ES-I3 (cell line): ENCODE results near the gene DNAAF5.
A peak's percentile ranks its signal among the peaks of the same experiment; 100 is the strongest.

Source experiments
- H3K36me3 ChIP-seq: 2 replicates; pipeline ENCODE4 v1.6.1; 2013; ENCODE audit warnings: mild to moderate bottlenecking, low read length, control low read depth, moderate library complexity; ENCODE audit not compliant: insufficient read depth
- H3K4me1 ChIP-seq: 2 replicates; pipeline ENCODE4 v1.6.1; 2013; ENCODE audit warnings: mild to moderate bottlenecking, control low read depth, low read length; ENCODE audit not compliant: insufficient read depth
- H3K9ac ChIP-seq: 2 replicates; pipeline ENCODE4 v1.6.1; 2013; ENCODE audit warnings: low read depth, mild to moderate bottlenecking, low read length, moderate library complexity
- H3K9me3 ChIP-seq: 2 replicates; pipeline ENCODE4 v1.6.1; 2013; ENCODE audit warnings: mild to moderate bottlenecking, low read length, moderate library complexity; ENCODE audit not compliant: control insufficient read depth, insufficient read depth

The DNAAF5 gene

DNA sequence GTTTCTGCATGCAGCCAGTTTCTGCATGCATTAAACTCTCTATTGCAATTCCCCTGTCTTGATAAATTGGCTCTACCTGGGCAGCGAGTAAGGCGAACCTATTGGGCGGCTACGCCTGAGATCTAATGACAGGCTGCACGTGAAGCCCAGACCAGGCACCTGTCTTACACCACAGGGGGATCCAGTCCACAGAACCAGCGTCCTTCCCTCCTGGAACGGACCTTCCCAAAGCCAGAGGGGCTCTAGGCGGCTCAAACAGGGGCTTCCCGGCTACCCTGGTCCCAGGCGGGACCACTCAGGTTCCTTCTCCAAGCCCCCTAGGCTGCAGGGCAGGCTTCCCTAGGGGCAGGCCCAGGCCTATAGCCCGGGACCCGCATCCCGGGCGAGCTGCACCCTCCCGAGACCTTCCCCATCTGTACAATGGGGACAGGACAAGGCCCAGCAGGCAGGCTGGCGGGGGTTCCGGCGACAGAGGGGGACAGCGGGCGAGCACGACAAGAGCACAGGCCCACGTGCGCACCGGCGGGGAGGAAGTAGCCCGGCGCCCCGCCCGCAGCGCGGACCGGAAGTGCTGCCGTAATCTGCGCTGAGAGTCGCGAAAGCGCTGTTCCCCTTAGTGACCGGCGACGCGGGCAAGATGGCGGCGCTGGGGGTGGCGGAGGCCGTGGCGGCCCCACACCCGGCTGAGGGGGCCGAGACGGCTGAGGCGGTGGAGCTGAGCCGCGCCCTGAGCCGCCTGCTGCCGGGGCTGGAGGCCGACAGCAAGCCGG lies at the start of gene DNAAF5:
TSS of gene DNAAF5 (plus strand) at position 616 of the 770 bp plus-strand sequence. CDS start at position 638, 22 bp downstream.
- peak within 1 kb of the TSS; percentile 72 for H3K9ac ChIP-seq
- H3K4me1 ChIP-seq, result no peaks in the 10 kb centered on the region
- peaks cover 10% of the 10 kb centered on the region; the same call in 1 of the 2 replicates for H3K36me3 ChIP-seq
- H3K9me3 ChIP-seq, result peaks cover 4% of the 10 kb centered on the region

DNA sequence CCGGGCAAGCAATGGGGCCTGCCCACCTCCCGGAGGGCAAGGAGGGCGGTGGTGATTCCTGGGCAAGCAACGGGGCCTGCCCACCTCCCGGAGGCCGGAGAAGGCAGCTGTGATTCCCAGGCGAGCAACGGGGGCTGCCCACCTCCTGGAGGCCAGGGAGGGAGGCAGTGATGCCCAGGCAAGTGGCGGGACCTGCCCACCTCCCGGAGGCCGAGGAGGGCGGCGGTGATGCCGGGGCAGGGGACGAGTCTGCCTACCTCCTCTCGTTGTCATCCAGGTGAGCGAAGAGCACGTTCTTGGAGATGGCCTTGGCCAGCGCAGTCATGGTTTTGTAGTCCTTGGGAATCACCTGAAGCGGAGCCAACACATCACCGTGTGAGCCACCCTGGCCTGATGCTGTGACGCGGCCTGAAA lies 49.5 kb upstream of the DNAAF5 start:
- Histone ChIP-seq H3K9me3 (no peaks in the 10 kb centered on the region), H3K4me1 (no peaks in the 10 kb centered on the region), H3K36me3 (peaks cover 3% of the 10 kb centered on the region; the same call in 1 of the 2 replicates), H3K9ac (no peak overlapping the region)

DNA sequence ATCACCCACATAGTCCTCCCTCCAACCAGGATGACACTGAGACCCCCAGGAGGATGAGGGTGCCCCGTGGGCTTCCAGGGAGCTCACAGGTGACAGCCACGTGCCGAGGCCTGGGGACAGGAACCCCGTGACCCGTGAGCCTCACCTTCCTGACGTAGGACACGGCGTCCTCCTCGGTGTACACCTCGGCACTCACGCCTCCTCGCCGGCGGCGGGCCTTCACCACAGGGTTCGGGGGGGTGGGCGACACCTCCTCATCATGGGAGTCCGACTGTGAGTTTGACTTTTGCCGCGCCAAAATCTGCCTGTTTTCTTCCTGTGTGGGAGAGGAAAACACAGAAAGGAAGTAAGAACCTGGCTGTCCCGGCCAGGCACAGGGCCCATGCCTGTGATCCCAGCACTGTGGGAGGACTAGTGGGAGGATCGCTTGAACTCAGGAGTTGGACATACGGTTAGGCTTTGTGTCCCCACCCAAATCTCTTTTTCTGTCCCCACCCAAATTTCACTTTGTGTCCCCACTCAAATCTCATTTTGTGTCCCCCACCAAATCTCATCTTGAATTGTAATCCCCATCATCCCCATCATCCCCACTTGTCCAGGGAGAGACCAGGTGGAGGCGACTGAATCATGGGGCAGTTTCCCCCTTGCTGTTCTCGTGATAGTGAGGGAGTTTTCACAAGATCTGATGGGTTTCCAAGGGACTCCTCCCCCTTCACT lies 45.9 kb upstream of the DNAAF5 start:
- Histone ChIP-seq H3K4me1 (no peaks in the 10 kb centered on the region), H3K9me3 (peaks cover 3% of the 10 kb centered on the region), H3K36me3 (peaks cover 3% of the 10 kb centered on the region; the same call in 1 of the 2 replicates), H3K9ac (no peak overlapping the region)

DNA sequence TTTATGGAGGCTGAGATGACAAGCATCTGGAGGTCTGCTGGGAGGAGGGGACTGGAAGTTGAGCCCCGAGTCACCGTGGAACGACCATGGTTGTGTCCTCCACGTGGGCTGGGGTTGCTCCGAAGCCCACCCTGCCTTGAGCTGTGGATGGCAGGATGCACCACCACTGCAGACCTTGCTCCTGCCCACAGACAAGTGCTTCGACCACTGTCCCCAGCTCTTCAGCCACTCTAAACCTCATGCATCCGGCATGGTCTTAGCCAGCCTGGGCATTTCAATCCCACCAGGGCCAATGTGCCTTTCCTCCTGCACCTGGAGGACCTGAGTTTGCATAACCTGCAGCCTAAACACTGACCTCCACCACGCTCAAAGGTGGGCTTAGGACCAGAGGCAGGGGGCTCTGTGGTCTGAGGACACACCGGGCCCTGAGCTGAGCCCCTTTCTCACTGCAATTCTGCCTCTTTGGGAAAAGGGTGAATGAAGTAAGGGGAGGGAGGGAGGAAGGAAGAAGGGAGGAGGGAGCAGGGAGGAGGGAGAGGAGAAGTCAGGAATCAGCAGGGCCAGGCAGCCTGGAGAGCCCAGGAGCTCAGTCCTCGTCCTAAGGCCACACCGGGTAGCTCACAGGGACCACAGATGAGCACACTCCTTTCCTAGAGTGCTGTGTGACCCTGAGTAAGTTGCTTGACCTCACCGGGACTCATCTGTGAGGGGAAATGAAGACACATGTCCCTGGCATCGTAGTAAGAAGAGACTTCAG lies 44.8 kb upstream of the DNAAF5 start:
- H3K9ac ChIP-seq, result no peak overlapping the region
- H3K9me3 ChIP-seq, result peaks cover 4% of the 10 kb centered on the region
- H3K4me1 ChIP-seq, result no peaks in the 10 kb centered on the region
- H3K36me3 ChIP-seq, result peaks cover 3% of the 10 kb centered on the region; the same call in 1 of the 2 replicates

DNA sequence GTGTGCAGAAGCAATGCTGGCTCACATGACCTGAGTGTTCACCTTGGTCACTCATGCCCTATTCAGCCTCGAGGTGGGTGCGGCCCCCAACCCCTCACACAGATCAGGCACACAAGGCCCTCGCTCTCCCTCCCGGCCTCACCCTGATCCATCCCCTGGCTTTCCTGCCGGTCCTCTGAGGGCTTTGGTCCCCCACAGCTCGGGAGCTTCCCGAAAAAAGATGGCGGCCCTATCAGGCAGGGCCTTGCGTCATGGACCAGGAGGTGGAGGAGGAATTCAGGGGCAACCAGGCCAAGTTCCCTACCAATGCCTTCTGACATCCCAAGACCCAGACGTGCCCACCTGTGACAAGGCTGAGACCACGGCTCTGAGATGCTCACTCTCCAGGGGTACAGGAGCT lies 43.7 kb upstream of the DNAAF5 start:
- Histone ChIP-seq H3K36me3 (peaks cover 3% of the 10 kb centered on the region; the same call in 1 of the 2 replicates), H3K9me3 (peaks cover 10% of the 10 kb centered on the region), H3K9ac (no peak overlapping the region), H3K4me1 (no peaks in the 10 kb centered on the region)

DNA sequence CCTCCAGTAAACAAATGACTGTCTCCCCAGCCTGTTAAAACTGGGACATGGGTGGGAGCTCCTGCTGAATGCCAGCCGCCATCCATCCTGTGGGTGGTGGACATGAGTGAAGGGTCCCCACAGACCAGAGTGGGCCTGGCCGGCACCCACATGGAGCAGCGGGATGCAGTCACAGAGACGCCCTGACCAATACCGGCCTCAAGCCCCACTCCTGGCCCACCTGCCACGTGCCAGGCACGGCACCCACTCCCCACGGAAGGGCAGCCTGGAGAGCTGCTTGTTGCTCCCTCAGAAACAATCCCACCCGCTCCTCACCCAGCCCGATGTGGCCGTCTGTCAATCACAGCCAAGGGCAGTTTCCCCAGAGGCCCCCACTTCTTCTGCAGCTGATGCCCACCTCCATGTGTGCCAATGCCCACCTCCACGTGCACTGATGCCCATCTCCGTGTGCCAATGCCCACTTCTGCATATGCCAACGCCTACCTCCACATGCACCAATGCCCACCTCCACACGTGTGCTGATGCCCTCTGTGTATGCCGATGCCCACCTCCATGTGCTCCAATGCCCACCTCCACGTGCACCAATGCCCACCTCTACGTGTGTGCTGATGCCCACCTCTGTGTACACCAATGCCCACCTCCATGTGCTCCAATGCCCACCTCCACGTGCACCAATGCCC lies 42.8 kb upstream of the DNAAF5 start:
- peaks cover 15% of the 10 kb centered on the region for H3K9me3 ChIP-seq
- peaks cover 3% of the 10 kb centered on the region; the same call in 1 of the 2 replicates for H3K36me3 ChIP-seq
- no peaks in the 10 kb centered on the region for H3K4me1 ChIP-seq
- no peak overlapping the region for H3K9ac ChIP-seq

DNA sequence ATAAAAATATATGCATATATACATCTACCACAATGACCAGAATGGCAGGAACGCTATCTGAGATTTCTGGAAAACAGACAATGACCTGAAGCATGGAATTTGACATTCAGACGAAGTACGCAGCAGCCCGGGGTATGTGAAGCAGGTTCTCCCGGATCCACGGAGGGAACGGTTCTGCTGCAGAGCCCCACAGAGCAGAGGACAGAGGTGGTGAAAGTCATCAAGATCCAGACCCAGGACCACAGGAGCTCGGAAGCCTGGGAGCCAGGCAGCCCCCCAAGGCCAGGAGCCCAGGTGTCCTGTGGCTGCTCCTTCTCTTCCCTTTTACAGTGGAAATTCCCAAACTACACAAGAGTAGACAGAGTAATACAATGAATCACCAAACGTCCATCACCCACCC lies 42.1 kb upstream of the DNAAF5 start:
- peaks cover 17% of the 10 kb centered on the region for H3K9me3 ChIP-seq
- no peak overlapping the region for H3K9ac ChIP-seq
- no peaks in the 10 kb centered on the region; the same call in 1 of the 2 replicates for H3K36me3 ChIP-seq
- H3K4me1 ChIP-seq, result no peaks in the 10 kb centered on the region

DNA sequence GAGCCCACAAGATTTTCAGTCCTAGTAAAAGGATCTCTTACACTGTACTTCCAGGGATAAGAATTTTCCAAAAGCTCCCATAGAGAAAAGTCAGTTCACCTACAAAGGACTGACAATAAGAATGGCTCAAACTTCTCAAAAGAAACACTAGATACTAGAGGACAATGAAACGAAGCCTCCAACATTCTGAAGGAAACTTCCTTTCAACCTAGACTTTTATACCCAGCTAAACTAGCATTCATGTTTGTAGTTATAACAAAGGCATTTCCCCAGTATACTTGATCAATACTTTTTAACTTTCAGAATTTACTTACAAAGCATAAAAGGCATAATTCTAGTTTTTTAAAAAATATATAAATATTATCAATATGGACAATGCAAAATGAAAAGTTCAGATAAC lies 41.0 kb upstream of the DNAAF5 start:
- Histone ChIP-seq H3K9me3 (peaks cover 17% of the 10 kb centered on the region), H3K4me1 (no peaks in the 10 kb centered on the region)

DNA sequence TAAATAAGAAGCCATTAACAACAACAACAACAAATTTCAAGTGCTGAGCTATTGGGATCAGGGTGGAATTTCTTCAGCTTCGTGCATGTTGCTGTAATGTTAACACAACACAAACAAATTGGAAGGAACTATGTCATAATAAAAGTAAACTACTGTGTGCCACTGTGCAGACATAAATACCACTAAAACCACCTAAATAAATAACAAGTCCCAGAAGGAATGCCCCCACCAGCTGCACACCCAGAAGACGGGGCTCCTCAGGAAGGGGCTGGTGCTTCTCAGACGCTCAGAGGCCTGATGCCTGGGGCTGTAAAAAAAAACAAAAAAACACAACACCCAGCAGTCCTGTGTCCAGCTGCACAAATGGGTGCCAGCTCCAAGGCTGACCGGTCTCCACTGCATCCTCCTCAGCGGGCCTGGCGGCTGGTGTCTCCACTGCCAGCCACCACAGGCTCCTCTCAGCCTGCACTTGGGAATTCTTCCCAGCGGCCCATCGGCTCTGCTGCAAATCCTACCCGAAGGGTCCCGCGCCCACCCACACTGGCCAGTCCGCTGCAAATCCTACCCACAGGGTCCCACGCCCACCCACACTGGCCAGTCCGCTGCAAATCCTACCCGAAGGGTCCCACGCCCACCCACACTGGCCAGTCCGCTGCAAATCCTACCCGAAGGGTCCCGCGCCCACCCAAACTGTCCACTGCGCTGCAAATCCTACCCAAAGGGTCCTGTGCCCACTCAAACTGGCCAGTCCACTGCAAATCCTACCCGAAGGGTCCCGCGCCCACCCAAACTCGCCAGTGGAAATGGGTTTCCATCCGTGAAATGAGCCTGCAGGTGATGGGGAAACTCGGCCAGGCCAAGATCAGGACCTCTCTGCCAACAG lies 35.8 kb upstream of the DNAAF5 start:
- Histone ChIP-seq H3K9me3 (peaks cover 13% of the 10 kb centered on the region), H3K9ac (no peak overlapping the region), H3K36me3 (peaks cover 3% of the 10 kb centered on the region; the same call in 1 of the 2 replicates), H3K4me1 (no peaks in the 10 kb centered on the region)

More for the DNA sequence above, 41.0 kb upstream of the DNAAF5 start:
- Histone ChIP-seq H3K9ac (no peak overlapping the region), H3K36me3 (no peaks in the 10 kb centered on the region; the same call in 1 of the 2 replicates)

DNA sequence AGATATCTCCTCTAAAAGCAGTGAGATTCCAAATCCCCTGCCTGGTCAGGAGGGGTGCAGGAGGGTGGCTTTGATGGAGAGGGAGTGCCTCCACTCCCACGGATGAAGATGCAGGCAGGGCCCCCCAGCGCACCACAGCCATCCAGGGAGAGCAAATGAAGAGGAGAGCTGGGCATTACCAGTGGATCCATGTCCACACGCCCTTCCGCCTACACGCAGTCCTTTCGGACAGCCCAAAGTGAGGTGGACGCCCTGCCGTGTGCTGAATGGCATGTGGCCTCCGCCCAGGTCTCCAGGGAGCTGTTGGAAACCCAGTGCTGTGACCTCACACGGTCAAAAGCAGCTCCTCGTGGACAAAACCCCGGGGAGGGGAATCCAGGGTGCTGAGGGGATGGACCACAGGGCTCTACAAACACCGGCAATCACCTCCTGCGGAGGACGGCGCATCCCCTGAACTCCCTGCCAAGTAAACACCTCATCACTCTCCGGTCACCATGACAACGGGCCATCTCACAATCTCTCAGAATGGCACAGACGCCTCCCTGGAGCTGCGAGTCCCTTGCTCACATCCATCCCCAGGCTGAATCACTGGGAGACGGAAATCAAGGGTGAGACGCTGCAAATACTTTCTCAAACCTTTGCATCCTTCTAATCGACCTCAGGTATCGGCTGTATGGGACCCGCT lies 35.0 kb upstream of the DNAAF5 start:
- Histone ChIP-seq H3K9ac (no peak overlapping the region), H3K9me3 (peaks cover 13% of the 10 kb centered on the region), H3K4me1 (no peaks in the 10 kb centered on the region), H3K36me3 (peaks cover 3% of the 10 kb centered on the region; the same call in 1 of the 2 replicates)

DNA sequence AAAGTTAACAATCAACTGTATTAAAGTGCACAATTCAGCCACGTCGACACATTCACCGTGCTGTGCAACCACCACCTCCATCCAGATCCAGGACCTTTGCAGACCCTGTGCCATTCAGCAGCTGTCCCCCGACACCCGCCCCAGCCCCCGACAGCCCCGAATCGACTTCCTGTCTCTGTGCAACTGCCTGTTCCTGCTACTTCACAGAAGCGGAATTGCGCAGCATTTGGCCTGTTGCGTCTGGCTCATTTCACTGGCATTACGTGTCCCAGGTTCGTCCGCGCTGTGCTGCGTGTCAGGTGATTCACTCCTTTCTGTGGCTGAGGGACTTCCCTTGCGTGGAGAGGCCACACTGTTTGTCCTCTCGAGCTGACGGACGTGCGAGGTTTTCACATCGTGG lies 33.2 kb upstream of the DNAAF5 start:
- H3K36me3 ChIP-seq, result peaks cover 3% of the 10 kb centered on the region; the same call in 1 of the 2 replicates
- no peak overlapping the region for H3K9ac ChIP-seq
- H3K9me3 ChIP-seq, result peaks cover 6% of the 10 kb centered on the region
- no peaks in the 10 kb centered on the region for H3K4me1 ChIP-seq

DNA sequence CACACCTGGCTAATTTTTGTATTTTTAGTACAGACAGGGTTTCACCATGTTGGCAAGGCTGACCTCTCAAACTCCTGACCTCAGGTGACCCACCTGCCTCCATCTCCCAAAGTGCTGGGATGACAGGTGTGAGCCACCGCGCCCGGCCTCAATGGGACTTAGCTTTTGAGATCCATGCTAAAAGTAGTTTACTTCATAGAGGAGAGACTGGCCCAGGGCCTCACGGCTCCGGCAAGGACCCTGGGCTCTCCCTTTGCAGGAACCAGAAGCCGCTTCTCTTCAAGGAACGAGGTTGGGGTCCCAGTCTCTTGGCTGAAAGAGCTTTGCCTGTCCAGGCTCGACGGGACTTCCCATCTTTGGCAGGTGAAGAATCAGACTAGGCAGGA lies 30.1 kb upstream of the DNAAF5 start:
- no peaks in the 10 kb centered on the region for H3K9me3 ChIP-seq

More for the DNA sequence above, 30.1 kb upstream of the DNAAF5 start:
- Histone ChIP-seq H3K4me1 (no peaks in the 10 kb centered on the region; the same call in 1 of the 2 replicates), H3K36me3 (peaks cover 3% of the 10 kb centered on the region; the same call in 1 of the 2 replicates), H3K9ac (no peak overlapping the region)
